Bronchus fibroblast of lung (primary cell): ENCODE results near the gene ZNF595. TPM values are rescaled to one million over a fixed set of nuclear protein-coding genes. Genes with fewer than 3 reads are reported as not detected.

Experiments
- total RNA-seq: library from RNA; depleted of rRNA; stranded (reverse); fragments of >200 nt; gene quantifications from 2 replicates; pipeline ENCODE4 v1.2.3, GENCODE V29; 2015

ZNF595 gene
- 4.0 and 5.4 TPM in 2 replicates for total RNA-seq

GRCh38 chr4:52804-53479 is at the start of gene ZNF595:
ZNF595 (plus strand) TSS chr4:53321; CDS start chr4:53489, 168 bp downstream.

DNA sequence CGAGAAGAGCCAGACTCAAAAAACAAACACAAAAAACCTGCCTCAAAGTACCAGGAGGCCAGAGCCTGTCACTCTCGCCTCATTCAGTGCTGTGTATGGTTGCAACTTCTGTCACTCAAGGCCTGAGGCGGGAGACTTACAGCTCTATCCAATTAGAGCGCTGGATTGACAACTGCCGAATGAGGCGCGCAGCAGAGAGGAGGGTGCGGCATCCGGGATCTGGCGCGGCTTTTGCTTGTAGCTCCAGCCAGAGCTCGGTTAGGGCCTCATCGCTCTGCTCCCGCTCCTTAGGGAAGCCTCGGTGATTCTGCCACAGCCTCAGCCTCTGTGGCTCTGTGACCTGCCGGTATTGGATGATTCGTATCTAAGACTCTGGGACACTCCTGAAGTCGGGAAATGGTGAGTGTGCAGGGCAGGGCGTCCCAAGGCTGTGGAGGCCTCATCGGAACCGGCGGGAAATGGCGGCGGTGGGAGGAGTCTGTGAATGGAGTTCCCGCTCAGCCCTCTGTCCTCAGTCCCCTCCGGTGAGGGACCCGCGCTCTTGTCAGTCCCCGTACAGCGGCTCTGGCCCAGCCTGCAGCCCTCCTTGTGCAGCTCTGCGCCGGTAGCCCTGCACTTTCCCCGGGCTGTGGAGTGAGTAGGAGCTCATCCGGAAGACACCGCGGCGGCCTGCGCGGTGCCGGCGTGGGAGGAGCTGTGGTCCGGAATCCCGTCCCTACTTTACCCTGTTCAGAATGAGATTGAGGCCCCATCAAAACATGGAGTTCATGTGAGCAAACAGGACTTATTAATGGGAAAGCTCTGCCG is 71.4 kb downstream of the ZNF595 start, which contains the start of gene ZNF718:
TSS of gene ZNF718 (plus strand) at position 227 of the 807 bp plus-strand sequence. CDS start at position 397, 170 bp downstream.

Other genes with a start within 250 kb of the ZNF595 start
- 2.4 and 2.9 TPM in 2 replicates for gene ZNF718, start 71.2 kb downstream of the ZNF595 start, total RNA-seq